HTR-8/SVneo (cell line): ENCODE measurements around the gene CSH1.
"Not testable (repeated sequence)": the region's sequence is repeated elsewhere in the genome, so short reads cannot be mapped to it uniquely, and the experiment has no call there.

Experiments
- DNase-seq: peaks from one replicate; pipeline ENCODE4 v3.0.0; 2011; ENCODE audit warnings: low spot score, mixed read lengths; ENCODE audit not compliant: insufficient read length
- FAIRE-seq: peaks from 2 replicates; lab custom pipeline; 2011; peaks lifted over from hg19 to GRCh38; lab: Jason Lieb, UNC

The CSH1 gene

DNA sequence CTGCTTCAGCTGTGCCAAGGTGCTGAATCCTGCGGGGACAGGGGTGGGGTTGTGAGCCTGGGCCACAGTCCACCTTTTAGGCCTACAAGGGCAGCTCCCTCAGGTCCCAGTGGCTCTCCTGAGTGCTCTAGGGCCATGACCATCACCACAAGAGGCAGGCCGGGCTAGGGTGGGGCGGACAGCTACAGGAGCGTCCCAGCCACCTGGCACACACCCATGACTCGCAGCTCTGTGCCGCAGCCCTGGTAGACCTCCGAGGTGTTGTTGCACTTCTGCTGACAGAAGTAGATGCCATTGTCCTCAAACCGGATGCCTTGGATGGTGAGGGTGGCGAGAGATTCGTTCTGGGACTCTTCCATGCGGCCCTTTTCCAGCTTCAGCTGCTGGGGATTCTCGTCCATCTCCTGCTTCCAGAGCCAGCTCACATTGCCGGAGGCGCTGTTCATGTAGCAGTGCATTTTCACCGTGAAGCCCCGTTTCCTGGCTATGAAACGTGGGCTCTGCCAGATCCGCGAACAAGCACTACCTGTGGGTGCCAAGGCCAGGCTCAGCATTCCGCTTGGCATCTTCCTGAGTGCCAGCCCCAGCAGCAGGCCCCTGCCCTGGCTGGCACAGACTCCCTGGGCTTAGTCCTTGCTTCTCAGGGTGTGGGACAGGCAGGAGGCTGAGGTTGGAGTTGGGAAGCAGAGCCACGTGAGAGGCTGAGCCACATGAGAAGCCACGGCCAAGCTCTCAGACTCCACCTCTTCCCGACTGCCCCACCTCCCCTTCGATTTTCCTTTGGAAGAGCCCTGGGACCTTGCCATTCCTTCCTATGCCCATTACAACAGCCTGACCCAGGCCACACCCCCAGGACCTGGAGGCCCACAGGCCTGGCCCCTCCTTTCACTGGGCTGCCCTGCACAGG lies 33.7 kb upstream of the CSH1 start:
- DNase-seq (no peak), FAIRE-seq (peak; percentile 20)

DNA sequence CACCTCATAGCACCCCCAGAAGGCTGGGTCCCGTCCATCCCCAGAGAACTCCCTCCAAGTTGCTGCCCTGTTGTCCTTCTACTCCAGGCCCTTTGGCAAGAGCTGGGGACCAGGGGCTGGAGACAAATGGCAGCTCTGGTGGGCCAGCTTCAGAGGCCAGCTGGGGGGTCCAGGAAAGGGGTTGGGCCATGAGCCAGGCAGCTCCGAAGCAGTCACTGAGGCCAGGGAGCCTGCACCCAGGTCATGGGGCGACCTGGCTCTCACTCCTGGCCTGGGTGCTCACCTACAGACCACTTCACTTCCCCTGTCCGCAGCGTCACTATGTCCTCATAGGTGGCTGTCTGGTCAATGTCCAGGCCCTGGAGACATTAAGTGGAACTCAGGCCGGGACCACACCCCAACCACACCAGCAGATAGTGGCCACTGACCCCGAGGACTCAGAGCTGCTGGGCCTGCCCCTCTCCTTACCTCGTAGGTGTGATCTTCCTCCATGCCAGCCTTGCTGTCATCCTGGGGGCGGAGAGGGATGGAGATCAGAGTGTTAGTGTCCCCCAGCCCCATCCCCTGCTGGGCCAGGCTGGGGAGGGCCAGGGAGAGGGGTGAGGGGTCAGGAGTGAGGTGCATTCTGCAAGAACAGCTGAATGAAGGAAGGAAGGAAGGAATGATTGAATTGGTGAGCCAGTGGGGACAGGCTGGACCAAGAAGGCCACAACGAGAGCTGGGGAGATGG lies 32.8 kb upstream of the CSH1 start:
- DNase-seq = no peak
- FAIRE-seq = no peak

- FAIRE-seq (no peak), DNase-seq (no peak)
Observed at GRCh38 chr17:63928172-63928666, 31.8 kb upstream of the CSH1 start.

- FAIRE-seq (no peak), DNase-seq (no peak)
Observed at GRCh38 chr17:63927464-63928171, 31.2 kb upstream of the CSH1 start.

GRCh38 chr17:63926164-63926563 lies 29.8 kb upstream of the CSH1 start:
- DNase-seq (no peak), FAIRE-seq (no peak)

- no peak for FAIRE-seq
- no peak for DNase-seq
Observed at GRCh38 chr17:63925615-63926014, 29.2 kb upstream of the CSH1 start.

- DNase-seq, FAIRE-seq: not testable (repeated sequence)
Observed at GRCh38 chr17:63922402-63922801, 26.0 kb upstream of the CSH1 start.

DNA sequence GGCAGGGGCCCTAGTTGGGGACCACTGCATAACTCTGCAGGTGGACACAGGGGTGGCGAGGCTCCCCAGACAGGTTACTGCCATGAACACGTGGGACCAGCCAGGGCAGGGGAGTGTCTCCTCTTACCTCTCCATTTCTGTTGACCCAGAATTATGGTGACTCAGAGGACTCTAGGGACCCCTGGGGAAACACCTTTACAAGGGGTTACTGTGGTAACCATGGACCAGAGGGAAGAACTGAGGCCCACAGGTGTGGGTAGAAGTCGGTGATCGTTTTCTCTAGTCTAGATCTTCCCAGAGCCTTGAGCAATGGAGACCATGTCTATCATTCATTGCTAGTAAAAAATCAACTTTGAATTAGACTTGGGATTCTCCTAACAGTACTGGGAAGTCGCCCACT lies 24.4 kb upstream of the CSH1 start:
- not testable (repeated sequence) for DNase-seq, FAIRE-seq

DNA sequence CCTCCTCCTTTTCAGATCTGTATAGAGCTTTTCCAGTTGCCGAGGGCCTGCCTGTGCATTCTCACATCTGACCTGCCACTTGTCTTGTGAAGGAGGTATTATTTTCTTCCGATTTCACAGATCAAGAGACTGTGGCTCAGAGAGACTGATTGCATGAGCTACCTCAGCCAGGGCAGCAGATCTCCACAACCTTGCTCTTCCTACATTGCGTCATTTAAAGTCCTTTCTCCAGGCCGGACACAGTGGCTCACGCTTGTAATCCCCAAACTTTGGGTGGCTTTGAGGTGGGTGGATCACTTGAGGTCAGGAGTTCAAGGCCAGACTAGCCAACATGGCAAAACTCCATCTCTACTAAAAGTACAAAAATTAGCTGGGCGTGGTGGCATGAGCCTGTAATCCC lies 23.7 kb upstream of the CSH1 start:
- DNase-seq, FAIRE-seq: not testable (repeated sequence)

DNA sequence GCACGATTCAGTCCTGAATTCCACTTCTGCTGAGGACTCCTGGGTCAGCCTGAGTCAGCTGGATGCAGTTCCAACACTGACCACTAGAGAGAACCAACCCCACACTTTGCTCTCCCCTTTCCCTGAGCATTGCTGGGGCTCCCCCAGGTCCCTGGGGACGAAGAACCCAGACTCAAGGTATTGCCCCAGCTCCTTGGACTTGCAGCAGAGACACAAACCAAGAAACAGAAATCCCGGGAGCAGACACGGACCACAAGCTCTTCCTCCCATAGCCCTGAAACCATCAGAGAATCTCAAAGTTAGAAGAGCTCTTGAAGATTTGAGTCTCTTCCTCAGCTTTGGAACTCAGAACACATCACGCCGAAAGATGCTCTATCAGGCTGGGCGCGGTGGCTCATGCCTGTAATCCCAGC lies 22.9 kb upstream of the CSH1 start:
- DNase-seq (peak; percentile 88), FAIRE-seq (peak; percentile 66)

GRCh38 chr17:63918789-63919305 lies 22.5 kb upstream of the CSH1 start, which contains the start of gene GH1:
Gene GH1, minus strand, starts transcription at chr17:63918839. Its CDS starts 63 bp downstream, at chr17:63918776.
- not testable (repeated sequence) for DNase-seq

DNA sequence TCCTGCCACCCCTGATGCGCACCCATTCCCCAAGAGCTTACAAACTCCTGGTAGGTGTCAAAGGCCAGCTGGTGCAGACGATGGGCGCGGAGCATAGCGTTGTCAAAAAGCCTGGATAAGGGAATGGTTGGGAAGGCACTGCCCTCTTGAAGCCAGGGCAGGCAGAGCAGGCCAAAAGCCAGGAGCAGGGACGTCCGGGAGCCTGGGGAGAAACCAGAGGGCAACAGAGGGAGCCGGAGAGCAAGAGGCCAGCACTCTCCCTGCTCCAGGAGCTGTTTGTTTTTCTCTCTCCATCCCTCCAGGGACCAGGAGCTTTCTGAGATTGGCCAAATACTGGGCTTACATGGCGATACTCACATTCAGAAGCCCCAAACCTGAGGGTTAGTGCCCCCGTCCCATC lies 21.9 kb upstream of the CSH1 start:
- DNase-seq (no peak), FAIRE-seq (no peak)

More at GRCh38 chr17:63918789-63919305, 22.5 kb upstream of the CSH1 start, which contains the start of gene GH1:
- FAIRE-seq = not testable (repeated sequence)

- FAIRE-seq (no peak), DNase-seq (no peak)
Observed at GRCh38 chr17:63917646-63918045, 21.3 kb upstream of the CSH1 start.

- not testable (repeated sequence) for DNase-seq, FAIRE-seq
Observed at GRCh38 chr17:63917206-63917605, 20.8 kb upstream of the CSH1 start.

GRCh38 chr17:63916566-63917185 lies 20.3 kb upstream of the CSH1 start:
- DNase-seq (no peak), FAIRE-seq (no peak)

DNA sequence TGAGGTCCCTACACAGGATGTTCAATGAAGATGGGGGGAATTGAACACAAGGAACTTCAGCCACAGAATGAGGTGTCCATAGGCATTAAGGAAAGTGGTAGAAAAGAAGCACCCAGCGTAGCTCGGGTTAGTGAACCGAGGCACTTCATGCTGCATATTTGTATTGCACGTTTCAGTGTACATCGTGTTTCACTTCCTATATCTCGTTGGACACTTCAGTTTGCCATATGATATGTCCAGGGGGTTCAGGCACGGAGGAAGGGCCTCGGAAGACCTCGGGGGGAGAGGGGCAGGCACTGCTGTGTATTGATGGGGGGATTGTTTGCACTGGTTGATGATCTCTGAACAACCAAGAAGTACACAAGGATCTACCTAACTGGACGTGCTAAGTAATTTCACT lies 19.4 kb upstream of the CSH1 start:
- not testable (repeated sequence) for DNase-seq, FAIRE-seq

DNA sequence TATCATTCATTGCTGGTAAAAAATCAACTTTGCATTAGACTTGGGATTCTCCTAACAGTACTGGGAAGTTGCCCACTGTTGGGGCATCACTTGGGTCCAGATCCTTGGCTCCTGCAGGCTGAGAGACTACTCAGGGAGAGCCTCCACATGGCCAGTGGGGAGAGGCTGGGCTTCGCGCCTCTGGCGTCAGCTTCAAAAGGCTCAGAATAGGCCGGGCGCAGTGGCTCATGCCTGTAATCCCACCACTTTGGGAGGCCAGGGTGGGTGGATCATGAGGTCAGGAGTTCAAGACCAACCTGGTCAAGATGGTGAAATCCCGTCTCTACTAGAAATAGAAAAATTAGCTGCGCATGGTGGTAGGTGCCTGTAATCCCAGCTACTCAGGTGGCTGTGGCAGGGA lies 18.1 kb upstream of the CSH1 start:
- DNase-seq (no peak), FAIRE-seq (no peak)

- DNase-seq (peak; percentile 73), FAIRE-seq (no peak)
Observed at GRCh38 chr17:63911657-63912100, 15.3 kb upstream of the CSH1 start.

DNA sequence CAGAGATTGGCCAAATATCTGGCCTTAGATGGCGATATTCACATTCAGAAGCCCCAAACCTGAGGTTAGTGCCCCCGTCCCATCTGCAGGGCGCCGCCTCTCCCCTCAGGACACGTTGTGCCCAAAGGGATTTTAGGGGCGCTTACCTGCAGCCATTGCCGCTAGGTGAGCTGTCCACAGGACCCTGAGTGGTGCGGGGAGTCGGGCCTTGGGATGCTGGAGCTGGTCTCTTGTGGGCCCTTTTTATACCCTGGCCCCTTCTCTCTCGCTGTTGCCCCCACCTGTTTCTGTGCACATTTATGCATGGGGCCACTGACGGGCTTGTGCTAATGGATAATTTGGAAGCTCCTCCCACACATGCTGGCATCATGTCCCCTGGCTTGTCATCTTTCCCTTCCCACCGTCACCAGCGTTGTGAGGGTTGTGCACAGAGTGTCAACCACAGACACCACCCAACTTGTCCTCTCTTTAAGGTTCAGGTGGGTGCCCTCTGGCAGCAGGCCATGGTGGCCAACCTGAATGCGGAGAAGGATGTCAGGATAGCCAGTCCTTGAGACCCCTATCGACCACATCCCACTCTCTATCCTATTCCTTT lies 14.8 kb upstream of the CSH1 start, which contains the start of gene CSHL1:
Gene CSHL1 (minus strand): TSS at position 218 of the 595 bp plus-strand sequence. CDS start 62 bp downstream, at position 156.
- no peak for DNase-seq
- no peak for FAIRE-seq
